NB4 (cell line): Measurements from ENCODE around the gene SSX5.
"Not testable (repeated sequence)": the region's sequence is repeated elsewhere in the genome, so short reads cannot be mapped to it uniquely, and the experiment has no call there.

Experiments
- DNase-seq: peaks from one replicate; pipeline ENCODE4 v3.0.0; 2010; ENCODE audit warnings: low read depth
- H3K4me3 ChIP-seq: one replicate; pipeline ENCODE4 v1.5.1; 2011; ENCODE audit warnings: mild to moderate bottlenecking, low read depth, low read length, moderate library complexity
- MAX ChIP-seq: IDR thresholded peaks from 2 replicates; pipeline ENCODE4 v1.6.1; 2011; ENCODE audit warnings: low read depth, low read length
- MYC ChIP-seq: IDR thresholded peaks from 2 replicates; pipeline ENCODE4 v1.6.1; 2011; ENCODE audit warnings: low read depth, low read length
- POLR2A ChIP-seq: IDR thresholded peaks from 2 replicates; pipeline ENCODE4 v1.6.1; 2011; ENCODE audit warnings: mild to moderate bottlenecking; ENCODE audit not compliant: insufficient read length; ENCODE audit errors: extremely low read depth
- TF ChIP-seq, protein P1 (sequence below): IDR thresholded peaks from one replicate; pipeline ENCODE4 v1.5.1; 2012; ENCODE audit warnings: low read depth, low read length

Gene SSX5, protein sequence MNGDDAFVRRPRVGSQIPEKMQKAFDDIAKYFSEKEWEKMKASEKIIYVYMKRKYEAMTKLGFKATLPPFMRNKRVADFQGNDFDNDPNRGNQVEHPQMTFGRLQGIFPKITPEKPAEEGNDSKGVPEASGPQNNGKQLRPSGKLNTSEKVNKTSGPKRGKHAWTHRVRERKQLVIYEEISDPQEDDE

GRCh38 chrX:48196745-48197201 is at the start of gene SSX5:
Gene SSX5, minus strand, starts transcription at chrX:48196795. Its CDS starts 1,437 bp downstream, at chrX:48195358.
- no peak for DNase-seq
- TF ChIP-seq POLR2A (no peak), MAX (no peak), MYC (no peak)
- TF ChIP-seq, protein P1, sequence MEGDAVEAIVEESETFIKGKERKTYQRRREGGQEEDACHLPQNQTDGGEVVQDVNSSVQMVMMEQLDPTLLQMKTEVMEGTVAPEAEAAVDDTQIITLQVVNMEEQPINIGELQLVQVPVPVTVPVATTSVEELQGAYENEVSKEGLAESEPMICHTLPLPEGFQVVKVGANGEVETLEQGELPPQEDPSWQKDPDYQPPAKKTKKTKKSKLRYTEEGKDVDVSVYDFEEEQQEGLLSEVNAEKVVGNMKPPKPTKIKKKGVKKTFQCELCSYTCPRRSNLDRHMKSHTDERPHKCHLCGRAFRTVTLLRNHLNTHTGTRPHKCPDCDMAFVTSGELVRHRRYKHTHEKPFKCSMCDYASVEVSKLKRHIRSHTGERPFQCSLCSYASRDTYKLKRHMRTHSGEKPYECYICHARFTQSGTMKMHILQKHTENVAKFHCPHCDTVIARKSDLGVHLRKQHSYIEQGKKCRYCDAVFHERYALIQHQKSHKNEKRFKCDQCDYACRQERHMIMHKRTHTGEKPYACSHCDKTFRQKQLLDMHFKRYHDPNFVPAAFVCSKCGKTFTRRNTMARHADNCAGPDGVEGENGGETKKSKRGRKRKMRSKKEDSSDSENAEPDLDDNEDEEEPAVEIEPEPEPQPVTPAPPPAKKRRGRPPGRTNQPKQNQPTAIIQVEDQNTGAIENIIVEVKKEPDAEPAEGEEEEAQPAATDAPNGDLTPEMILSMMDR = no peak
- H3K4me3 ChIP-seq = no peak within 1 kb of the TSS

- not testable (repeated sequence) for H3K4me3 ChIP-seq, DNase-seq
These were observed 27.6 kb upstream of the SSX5 start for GRCh38 chrX:48224196-48224595.

GRCh38 chrX:48214341-48214740 is 17.7 kb upstream of the SSX5 start:
- H3K4me3 ChIP-seq, DNase-seq: not testable (repeated sequence)

DNA sequence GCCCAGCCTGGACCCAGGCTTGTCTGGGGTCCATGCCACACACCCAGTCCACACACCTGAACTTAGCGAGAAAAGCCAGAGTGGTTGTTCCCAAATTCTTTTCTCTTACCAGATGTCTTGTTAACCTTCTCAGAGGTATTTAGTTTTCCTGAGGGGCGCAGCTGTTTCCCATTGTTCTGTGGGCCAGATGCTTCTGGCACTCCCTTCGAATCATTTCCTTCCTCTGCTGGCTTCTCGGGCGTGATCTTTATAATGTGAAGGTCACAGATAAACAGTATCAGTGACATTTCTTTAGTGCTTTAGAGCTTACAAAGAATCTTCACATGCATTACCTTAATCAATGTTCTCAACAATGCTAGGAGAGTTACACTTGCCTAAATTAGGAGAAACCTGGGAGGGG is 6.6 kb downstream of the SSX5 start:
- not testable (repeated sequence) for DNase-seq

DNA sequence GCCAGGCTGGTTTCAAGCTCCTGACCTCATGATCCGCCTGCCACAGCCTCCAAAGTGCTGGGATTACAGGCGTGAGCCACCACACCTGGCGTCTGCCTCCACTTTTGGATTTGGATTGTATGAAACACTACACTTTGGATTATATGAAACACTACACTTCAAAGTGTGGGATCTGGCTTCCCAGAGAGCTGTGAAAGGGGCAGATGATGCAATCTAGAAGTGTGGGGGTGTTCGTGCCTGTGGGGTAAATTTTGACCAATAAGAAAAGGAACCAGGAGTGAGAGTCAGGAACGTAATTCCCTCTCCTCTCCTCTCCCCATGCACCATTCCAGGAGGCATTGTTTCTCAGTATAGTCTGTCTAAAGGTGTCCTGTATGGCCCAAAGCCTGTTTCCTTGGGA is 14.7 kb downstream of the SSX5 start:
- DNase-seq = not testable (repeated sequence)

More for the DNA sequence above, 6.6 kb downstream of the SSX5 start:
- not testable (repeated sequence) for H3K4me3 ChIP-seq

DNA sequence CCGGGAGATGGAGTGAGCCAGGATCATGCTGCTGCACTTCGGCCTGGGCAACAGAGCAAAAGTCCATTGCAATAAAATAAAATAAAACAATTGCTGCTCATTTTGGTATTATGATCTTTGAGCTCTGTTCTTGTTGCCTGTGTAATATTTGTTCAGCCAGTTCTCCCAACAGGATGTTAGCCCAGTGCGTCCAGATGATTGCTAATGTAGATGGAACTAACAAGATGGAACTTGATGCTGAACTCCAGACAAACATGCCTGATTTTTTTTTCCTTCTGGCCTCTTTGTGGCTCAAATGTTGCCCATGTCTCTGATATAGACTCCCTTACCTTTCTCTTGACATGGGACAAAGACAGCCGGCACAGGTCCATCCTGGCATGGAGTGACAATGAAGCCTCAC is 15.8 kb downstream of the SSX5 start:
- TF ChIP-seq MAX = no peak
- TF ChIP-seq, protein P1 = no peak
- TF ChIP-seq POLR2A = no peak
- TF ChIP-seq MYC = no peak
- DNase-seq = no peak
- H3K4me3 ChIP-seq = no peak overlapping the region

More for the DNA sequence above, 14.7 kb downstream of the SSX5 start:
- not testable (repeated sequence) for H3K4me3 ChIP-seq

GRCh38 chrX:48179691-48180090 is 16.9 kb downstream of the SSX5 start:
- TF ChIP-seq, protein P1 = no peak
- TF ChIP-seq MYC = no peak
- TF ChIP-seq MAX = no peak
- no peak for TF ChIP-seq POLR2A
- H3K4me3 ChIP-seq = no peak overlapping the region
- no peak for DNase-seq

GRCh38 chrX:48166322-48166721 is 30.3 kb downstream of the SSX5 start:
- not testable (repeated sequence) for H3K4me3 ChIP-seq, DNase-seq

DNA sequence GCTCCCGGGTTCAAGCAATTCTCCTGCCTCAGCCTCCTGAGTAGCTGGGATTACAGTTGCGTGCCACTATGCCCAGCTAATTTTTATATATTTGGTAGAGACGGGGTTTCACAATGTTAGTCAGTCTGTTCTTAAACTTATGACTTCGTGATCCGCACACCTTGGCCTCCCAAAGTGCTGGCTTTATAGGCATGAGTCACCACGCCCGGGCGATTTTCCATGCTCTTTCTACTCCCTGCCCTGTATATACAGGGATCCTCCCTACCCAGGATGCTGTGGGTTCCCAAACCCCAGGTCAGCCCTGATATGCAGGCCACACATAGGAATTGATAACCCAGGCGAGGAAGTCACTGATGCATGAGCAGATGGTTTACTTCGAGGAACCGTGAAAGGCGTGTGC is 31.4 kb downstream of the SSX5 start:
- DNase-seq = no peak
- no peak overlapping the region for H3K4me3 ChIP-seq
- TF ChIP-seq MAX (no peak), MYC (no peak), POLR2A (no peak)
- TF ChIP-seq, protein P1 = no peak
